Measurements from ENCODE around the gene RFPL4AL1. TPM values are rescaled to one million over a fixed set of nuclear protein-coding genes. Genes with fewer than 3 reads are reported as not detected.
A peak's percentile ranks its signal among the peaks of the same experiment; 100 is the strongest.
"Not testable (repeated sequence)": the region's sequence is repeated elsewhere in the genome, so short reads cannot be mapped to it uniquely, and the experiment has no call there.

The RFPL4AL1 gene
- total and polyA plus RNA-seq, 5 donors: not detected

DNA sequence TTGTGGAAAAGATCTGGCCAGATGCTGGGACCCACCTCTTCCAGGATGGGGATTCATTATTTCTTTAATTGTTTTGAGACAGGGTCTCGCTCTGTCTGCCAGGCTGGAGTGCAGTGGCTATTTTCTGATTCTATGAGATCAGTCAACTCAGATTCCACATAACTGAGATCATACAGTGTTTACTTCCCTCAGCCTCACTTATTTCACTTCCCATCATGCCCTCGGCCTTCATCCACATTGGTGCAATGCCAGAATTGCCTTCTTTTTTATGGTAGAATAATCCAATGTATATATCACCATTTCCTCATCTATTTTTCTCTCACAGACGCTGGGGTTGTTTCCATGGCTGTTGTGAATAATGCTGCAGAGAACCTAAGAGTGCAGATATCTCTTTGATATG is 714 bp downstream of the RFPL4AL1 start:
- intact Hi-C loops (cut with DNase I); H3K4me3 ChIP-seq (ENCODE audit: low read length); ATAC-seq; H3K27me3 ChIP-seq (ENCODE audit: control insufficient read depth, insufficient read depth); H3K27ac ChIP-seq (ENCODE audit: low read length); DNase-seq; H3K9me3 ChIP-seq (ENCODE audit: control insufficient read depth, low read length); H3K4me1 ChIP-seq (ENCODE audit: control insufficient read depth, insufficient read depth, low read length): not testable (repeated sequence)
- 21% methylated on average over 2 of the region's 3 CpGs for WGBS

- Histone ChIP-seq H3K9me3 (ENCODE audit: control insufficient read depth, low read length) (no peaks in the 10 kb centered on the region), H3K4me3 (ENCODE audit: low read length) (no peak overlapping the region), H3K27ac (ENCODE audit: low read length) (no peak overlapping the region), H3K4me1 (ENCODE audit: control insufficient read depth, insufficient read depth, low read length) (no peaks in the 10 kb centered on the region), H3K27me3 (ENCODE audit: control insufficient read depth, insufficient read depth) (no peaks in the 10 kb centered on the region)
- 27% methylated on average over 7 of the region's 7 CpGs for WGBS
- intact Hi-C loops (cut with DNase I): no loop called here
- DNase-seq (no peak), ATAC-seq (no peak)
Observed at GRCh38 chr19:55777528-55777927, 8.6 kb downstream of the RFPL4AL1 start.

GRCh38 chr19:55778331-55778730 is 9.4 kb downstream of the RFPL4AL1 start:
- H3K4me1 ChIP-seq (ENCODE audit: control insufficient read depth, insufficient read depth, low read length): no peaks in the 10 kb centered on the region
- intact Hi-C loops (cut with DNase I): no loop called here
- no peaks in the 10 kb centered on the region for H3K27me3 ChIP-seq (ENCODE audit: control insufficient read depth, insufficient read depth)
- H3K9me3 ChIP-seq (ENCODE audit: control insufficient read depth, low read length): no peaks in the 10 kb centered on the region
- DNase-seq (no peak), ATAC-seq (no peak)
- no peak overlapping the region for H3K27ac ChIP-seq (ENCODE audit: low read length)
- H3K4me3 ChIP-seq (ENCODE audit: low read length): no peak overlapping the region
- 83% methylated on average over 16 of the region's 16 CpGs for WGBS

DNA sequence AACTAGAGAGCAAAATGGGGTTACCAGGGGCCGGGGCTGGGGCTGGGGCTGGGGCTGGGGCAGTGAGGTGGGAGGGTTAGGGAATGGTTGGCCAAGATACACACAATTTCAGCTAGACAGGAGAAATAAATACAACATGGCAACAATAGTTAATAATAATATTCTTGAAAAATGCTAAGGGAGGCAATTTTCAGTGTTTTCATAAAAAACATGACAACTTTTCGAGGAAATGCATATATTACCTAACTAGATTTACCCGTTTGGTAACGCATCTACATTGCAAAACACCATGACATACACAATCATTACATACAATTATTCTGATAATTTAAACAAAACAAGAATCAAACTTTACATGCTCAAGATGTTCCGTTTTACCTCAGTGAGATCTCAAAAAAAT is 12.2 kb downstream of the RFPL4AL1 start:
- DNase-seq (no peak), ATAC-seq (no peak)
- Histone ChIP-seq H3K4me1 (ENCODE audit: control insufficient read depth, insufficient read depth, low read length) (no peaks in the 10 kb centered on the region), H3K27me3 (ENCODE audit: control insufficient read depth, insufficient read depth) (no peaks in the 10 kb centered on the region), H3K27ac (ENCODE audit: low read length) (no peak overlapping the region), H3K4me3 (ENCODE audit: low read length) (no peak overlapping the region), H3K9me3 (ENCODE audit: control insufficient read depth, low read length) (no peaks in the 10 kb centered on the region)
- 80% methylated on average over 5 of the region's 5 CpGs for WGBS
- intact Hi-C loops (cut with DNase I): no loop called here

DNA sequence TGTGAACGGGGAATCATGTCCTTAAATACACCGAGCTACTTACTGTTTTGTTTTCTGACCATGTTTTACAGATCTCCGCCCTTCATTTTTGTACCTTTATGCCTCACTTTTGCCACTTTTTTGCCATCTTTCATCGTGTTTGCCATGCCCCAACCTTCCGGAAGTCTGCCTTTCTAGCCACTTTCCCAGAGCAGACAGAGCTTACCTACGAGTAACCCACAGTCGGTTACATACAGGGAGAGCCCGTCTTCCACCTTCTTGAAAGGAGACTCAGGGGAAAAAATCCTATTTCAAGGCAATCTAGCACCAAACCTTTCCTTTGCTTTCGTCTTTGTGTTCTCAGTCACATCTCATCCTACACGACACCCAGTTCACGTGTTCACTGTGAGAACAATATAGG is 26.1 kb downstream of the RFPL4AL1 start:
- Histone ChIP-seq H3K27me3 (ENCODE audit: control insufficient read depth, insufficient read depth) (no peaks in the 10 kb centered on the region), H3K4me3 (ENCODE audit: low read length) (no peak overlapping the region), H3K9me3 (ENCODE audit: control insufficient read depth, low read length) (no peaks in the 10 kb centered on the region), H3K4me1 (ENCODE audit: control insufficient read depth, insufficient read depth, low read length) (no peaks in the 10 kb centered on the region), H3K27ac (ENCODE audit: low read length) (no peak overlapping the region)
- ATAC-seq (no peak), DNase-seq (no peak)
- WGBS: 88% methylated on average over 11 of the region's 11 CpGs
- intact Hi-C loops (cut with DNase I): no loop called here

GRCh38 chr19:55801416-55801815 is 32.5 kb downstream of the RFPL4AL1 start:
- no peak for ATAC-seq
- Histone ChIP-seq H3K9me3 (ENCODE audit: control insufficient read depth, low read length) (no peaks in the 10 kb centered on the region), H3K4me3 (ENCODE audit: low read length) (no peak overlapping the region), H3K27ac (ENCODE audit: low read length) (no peak overlapping the region), H3K27me3 (ENCODE audit: control insufficient read depth, insufficient read depth) (no peaks in the 10 kb centered on the region), H3K4me1 (ENCODE audit: control insufficient read depth, insufficient read depth, low read length) (no peaks in the 10 kb centered on the region)
- intact Hi-C loops (cut with DNase I): no loop called here
- 69% methylated on average over 7 of the region's 7 CpGs for WGBS
- DNase-seq: no peak

DNA sequence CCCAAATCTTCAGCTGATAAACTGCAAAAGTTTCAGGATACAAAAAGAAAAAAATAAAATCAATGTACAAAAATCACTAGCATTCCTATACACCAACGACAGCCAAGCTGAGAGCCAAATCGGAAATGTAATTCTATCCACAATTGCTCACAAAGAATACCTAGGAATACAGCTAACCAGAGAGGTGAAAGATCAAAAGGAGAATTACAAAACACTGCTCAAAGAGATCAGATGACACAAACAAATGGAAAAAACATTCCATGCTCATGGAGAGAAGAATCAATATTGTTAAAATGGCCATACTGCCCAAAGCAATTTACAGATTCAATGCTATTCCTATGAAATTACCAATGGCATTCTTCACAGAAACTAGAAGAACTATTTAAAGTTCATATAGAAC is 33.4 kb downstream of the RFPL4AL1 start:
- Histone ChIP-seq H3K27me3 (ENCODE audit: control insufficient read depth, insufficient read depth) (no peaks in the 10 kb centered on the region), H3K4me3 (ENCODE audit: low read length) (no peak overlapping the region), H3K27ac (ENCODE audit: low read length) (no peak overlapping the region), H3K4me1 (ENCODE audit: control insufficient read depth, insufficient read depth, low read length) (no peaks in the 10 kb centered on the region), H3K9me3 (ENCODE audit: control insufficient read depth, low read length) (no peaks in the 10 kb centered on the region)
- intact Hi-C loops (cut with DNase I): no loop called here
- ATAC-seq: no peak
- no peak for DNase-seq
- WGBS: 76% methylated on average over 2 of the region's 2 CpGs

GRCh38 chr19:55809381-55810058 is 40.6 kb downstream of the RFPL4AL1 start:
- WGBS: 23% methylated on average over 20 of the region's 20 CpGs
- ATAC-seq (peak in 1 of 2 donors; percentile 75), DNase-seq (peak; percentile 53 to 63 (median 59))
- H3K4me3 ChIP-seq (ENCODE audit: low read length): no peak overlapping the region
- H3K9me3 ChIP-seq (ENCODE audit: control insufficient read depth, low read length): no peaks in the 10 kb centered on the region
- H3K27ac ChIP-seq (ENCODE audit: low read length): no peak overlapping the region
- intact Hi-C loops (cut with DNase I): no loop called here
- H3K4me1 ChIP-seq (ENCODE audit: control insufficient read depth, insufficient read depth, low read length): no peaks in the 10 kb centered on the region
- H3K27me3 ChIP-seq (ENCODE audit: control insufficient read depth, insufficient read depth): peaks cover 3% of the 10 kb centered on the region

- Histone ChIP-seq H3K27me3 (ENCODE audit: control insufficient read depth, insufficient read depth) (peaks cover 3% of the 10 kb centered on the region), H3K9me3 (ENCODE audit: control insufficient read depth, low read length) (no peaks in the 10 kb centered on the region), H3K27ac (ENCODE audit: low read length) (no peak overlapping the region), H3K4me1 (ENCODE audit: control insufficient read depth, insufficient read depth, low read length) (no peaks in the 10 kb centered on the region), H3K4me3 (ENCODE audit: low read length) (no peak overlapping the region)
- ATAC-seq: no peak
- intact Hi-C loops (cut with DNase I): no loop called here
- DNase-seq: no peak
- 60% methylated on average over 3 of the region's 3 CpGs for WGBS
Observed at GRCh38 chr19:55811340-55811739, 42.4 kb downstream of the RFPL4AL1 start.

DNA sequence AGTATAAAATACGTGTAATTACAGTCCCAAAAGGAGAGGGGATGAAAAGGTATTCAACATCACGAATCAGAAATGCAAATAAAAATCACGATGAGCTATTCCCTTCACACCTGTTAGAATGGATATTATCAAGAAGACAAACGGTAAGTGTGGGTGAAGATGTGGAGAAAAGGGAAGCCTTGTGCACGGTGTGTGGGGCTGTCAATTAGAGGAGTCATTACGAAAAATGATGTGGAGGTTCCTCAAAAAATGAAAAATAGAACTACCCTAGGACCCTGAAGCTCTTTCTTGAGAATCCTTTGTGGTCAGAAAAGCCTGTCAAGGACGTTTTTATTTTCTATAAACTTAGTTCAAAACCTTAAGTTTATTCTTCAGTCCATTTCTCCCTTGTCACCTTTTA is 43.5 kb downstream of the RFPL4AL1 start:
- H3K27ac ChIP-seq (ENCODE audit: low read length): no peak overlapping the region
- H3K4me3 ChIP-seq (ENCODE audit: low read length): no peak overlapping the region
- no peak for DNase-seq
- H3K4me1 ChIP-seq (ENCODE audit: control insufficient read depth, insufficient read depth, low read length): no peaks in the 10 kb centered on the region
- ATAC-seq: no peak
- intact Hi-C loops (cut with DNase I): no loop called here
- no peaks in the 10 kb centered on the region for H3K9me3 ChIP-seq (ENCODE audit: control insufficient read depth, low read length)
- H3K27me3 ChIP-seq (ENCODE audit: control insufficient read depth, insufficient read depth): peaks cover 3% of the 10 kb centered on the region
- 52% methylated on average over 7 of the region's 7 CpGs for WGBS

- H3K9me3 ChIP-seq (ENCODE audit: control insufficient read depth, low read length): no peaks in the 10 kb centered on the region
- peaks cover 3% of the 10 kb centered on the region for H3K27me3 ChIP-seq (ENCODE audit: control insufficient read depth, insufficient read depth)
- intact Hi-C loops (cut with DNase I): no loop called here
- H3K27ac ChIP-seq (ENCODE audit: low read length): no peak overlapping the region
- ATAC-seq (no peak), DNase-seq (no peak)
- H3K4me3 ChIP-seq (ENCODE audit: low read length): no peak overlapping the region
- 87% methylated on average over 5 of the region's 5 CpGs for WGBS
- no peaks in the 10 kb centered on the region for H3K4me1 ChIP-seq (ENCODE audit: control insufficient read depth, insufficient read depth, low read length)
Observed at GRCh38 chr19:55813906-55814305, 45.0 kb downstream of the RFPL4AL1 start.

DNA sequence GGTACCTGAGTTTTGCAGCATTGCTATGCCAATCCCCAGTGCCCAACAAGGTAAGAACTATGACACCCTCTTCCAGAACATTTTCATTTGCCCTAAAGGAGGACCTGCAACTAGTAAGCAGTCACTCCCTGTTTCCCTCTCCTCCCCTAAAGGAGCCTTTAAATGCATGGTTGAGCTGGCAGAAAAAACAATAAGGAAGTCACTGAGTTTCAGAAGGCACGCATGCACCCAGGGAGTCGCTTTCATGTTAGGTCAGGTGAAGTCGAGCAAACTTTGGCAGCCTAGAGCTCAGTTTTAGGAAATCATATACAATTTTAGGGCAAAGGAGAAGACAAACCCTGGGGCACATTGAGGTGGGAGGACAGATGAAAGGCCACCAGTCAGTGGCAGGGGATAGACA is 51.1 kb downstream of the RFPL4AL1 start:
- Histone ChIP-seq H3K4me3 (ENCODE audit: low read length) (no peak overlapping the region), H3K27me3 (ENCODE audit: control insufficient read depth, insufficient read depth) (no peaks in the 10 kb centered on the region), H3K9me3 (ENCODE audit: control insufficient read depth, low read length) (peaks cover 2% of the 10 kb centered on the region), H3K4me1 (ENCODE audit: control insufficient read depth, insufficient read depth, low read length) (no peaks in the 10 kb centered on the region), H3K27ac (ENCODE audit: low read length) (no peak overlapping the region)
- intact Hi-C loops (cut with DNase I): no loop called here
- 74% methylated on average over 3 of the region's 3 CpGs for WGBS
- ATAC-seq: no peak
- DNase-seq: no peak

All from right cardiac atrium (tissue), 5 donors.